Measurements from ENCODE around the gene PARL. TPM values are rescaled to one million over a fixed set of nuclear protein-coding genes. Genes with fewer than 3 reads are reported as not detected.

PARL gene
- total and polyA plus RNA-seq, 2 of the 13 experiments (the other 11 are each of a cell fraction or from before 2014, with no cell fraction given): 46.3 to 58.6 TPM

GRCh38 chr3:183884427-183885296 is at the start of gene PARL (continued):
- TF ChIP-seq WIZ (CRISPR knock-in tag; IDR thresholded peaks at IDR 0.05) (peak; percentile 86; the same call in 1 of the 2 replicates), ZNF580 (CRISPR knock-in tag; IDR thresholded peaks at IDR 0.05; ENCODE audit: borderline replicate concordance, low read depth) (peak; percentile 97), NRL (CRISPR knock-in tag; IDR thresholded peaks at IDR 0.05; ENCODE audit: borderline replicate concordance) (peak; percentile 51; the same call in 1 of the 2 replicates), KLF16 (CRISPR knock-in tag; IDR thresholded peaks at IDR 0.05) (peak in 1 of 2 experiments; percentile 85; a peak in 1 of 4 replicates), ZFP1 (CRISPR knock-in tag; IDR thresholded peaks at IDR 0.05) (peak; percentile 79; the same call in 1 of the 2 replicates), AGO1 (IDR thresholded peaks at IDR 0.05; ENCODE audit: low read depth, low read length, poor library complexity, severe bottlenecking) (no peak), ZNF781 (CRISPR knock-in tag; IDR thresholded peaks at IDR 0.05; ENCODE audit: borderline replicate concordance, not compliant biosample characterization) (peak; percentile 64), HNF4A (CRISPR knock-in tag; IDR thresholded peaks at IDR 0.05) (peak; percentile 54), TOE1 (CRISPR knock-in tag; IDR thresholded peaks at IDR 0.05) (0 out of 2 replicates have a peak, but pooled peaks have one; percentile 45), SP140L (CRISPR knock-in tag; IDR thresholded peaks at IDR 0.05; ENCODE audit: borderline replicate concordance) (no peak), ZNF644 (CRISPR knock-in tag; IDR thresholded peaks at IDR 0.05; ENCODE audit: low read depth) (peak; percentile 86), MED13 (CRISPR knock-in tag; IDR thresholded peaks at IDR 0.05) (no peak), ZNF446 (CRISPR knock-in tag; IDR thresholded peaks at IDR 0.05) (peak; percentile 72; the same call in 1 of the 2 replicates), ZNF234 (CRISPR knock-in tag; conservative IDR thresholded peaks at IDR 0.05) (no peak), ZNF619 (CRISPR knock-in tag; IDR thresholded peaks at IDR 0.05) (peak; percentile 80; the same call in 1 of the 2 replicates), ARNT2 (CRISPR knock-in tag; IDR thresholded peaks at IDR 0.05; ENCODE audit: low read depth) (peak; percentile 69), ZNF597 (CRISPR knock-in tag; IDR thresholded peaks at IDR 0.05) (no peak), SRY (CRISPR knock-in tag; IDR thresholded peaks at IDR 0.05) (peak; percentile 88), EZH2 (conservative IDR thresholded peaks at IDR 0.05; ENCODE audit: low read depth, low read length) (no peak), ZNF776 (CRISPR knock-in tag; IDR thresholded peaks at IDR 0.05) (peak; percentile 57; the same call in 1 of the 2 replicates), ZNF510 (CRISPR knock-in tag; IDR thresholded peaks at IDR 0.05; ENCODE audit: low read depth) (no peak), ERF (CRISPR knock-in tag; IDR thresholded peaks at IDR 0.05) (peak; percentile 92), ZNF572 (CRISPR knock-in tag; IDR thresholded peaks at IDR 0.05) (no peak), SRSF9 (IDR thresholded peaks at IDR 0.05; ENCODE audit: borderline replicate concordance, insufficient read depth, low read depth, low read length, poor library complexity, severe bottlenecking) (no peak), NBN (conservative IDR thresholded peaks at IDR 0.05) (no peak), ELF1 (CRISPR knock-in tag; IDR thresholded peaks at IDR 0.05) (peak; percentile 89), JUNB (CRISPR knock-in tag; IDR thresholded peaks at IDR 0.05; ENCODE audit: borderline replicate concordance) (no peak), ZNF30 (CRISPR knock-in tag; IDR thresholded peaks at IDR 0.05) (no peak)

Measured in HepG2 (cell line).